ENCODE results near the gene OR11H7.
"Not testable (repeated sequence)": the region's sequence is repeated elsewhere in the genome, so short reads cannot be mapped to it uniquely, and the experiment has no call there.

OR11H7 gene

GRCh38 chr14:20280265-20280664, 51.5 kb downstream of the OR11H7 start:
- not testable (repeated sequence) for DNase-seq

All from NCI-H2227 treated with DMSO at 0.1 percent for 48 hours (cell line).